ENCODE results near the gene TMCC2.

DNA sequence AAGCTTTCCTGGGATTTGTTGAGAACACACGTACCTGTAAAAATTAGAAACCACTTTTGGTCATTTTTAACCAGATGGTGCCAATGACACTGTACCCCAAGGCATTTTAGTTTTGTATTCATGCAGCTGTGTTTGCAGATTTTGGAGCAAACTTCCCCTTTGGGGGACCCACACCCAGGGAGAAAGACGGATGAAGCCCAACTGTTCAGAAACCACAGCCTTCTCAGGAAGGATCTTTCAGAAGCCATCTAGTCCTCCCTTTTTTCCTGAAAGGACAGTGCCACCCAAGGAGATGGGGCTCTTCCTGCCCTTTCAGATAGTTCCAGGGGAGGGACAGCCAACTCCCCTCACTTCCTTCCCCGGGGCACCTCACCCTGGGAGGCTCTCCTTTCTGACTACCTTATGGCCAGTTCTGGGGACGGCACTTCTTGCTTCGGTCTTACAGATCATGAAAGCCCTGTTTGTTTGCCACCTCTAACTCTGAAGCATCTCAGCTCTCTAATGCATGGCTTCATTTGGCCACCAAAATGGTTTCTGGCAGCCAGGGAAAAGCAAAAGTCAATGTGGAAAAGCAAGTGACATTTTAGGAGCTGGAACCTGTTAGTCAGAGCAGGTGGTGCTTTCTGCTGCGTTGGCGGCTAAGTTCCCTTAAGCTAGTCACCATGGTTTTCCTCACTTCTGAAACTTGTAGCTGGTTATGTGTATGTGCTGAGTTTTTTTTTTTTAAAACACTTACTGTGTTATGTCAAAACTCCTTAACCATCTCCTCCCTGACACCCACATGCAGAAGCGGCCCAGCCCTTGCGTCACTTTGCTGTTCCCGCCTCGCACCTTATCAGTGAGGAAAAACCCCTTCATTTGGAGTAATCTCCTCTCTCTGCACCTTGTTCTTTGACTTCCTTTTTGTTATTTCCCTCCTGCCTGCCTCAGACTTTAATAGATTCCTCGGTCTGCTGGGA, 10.1 kb downstream of the TMCC2 start:
- TF ChIP-seq, protein P1, sequence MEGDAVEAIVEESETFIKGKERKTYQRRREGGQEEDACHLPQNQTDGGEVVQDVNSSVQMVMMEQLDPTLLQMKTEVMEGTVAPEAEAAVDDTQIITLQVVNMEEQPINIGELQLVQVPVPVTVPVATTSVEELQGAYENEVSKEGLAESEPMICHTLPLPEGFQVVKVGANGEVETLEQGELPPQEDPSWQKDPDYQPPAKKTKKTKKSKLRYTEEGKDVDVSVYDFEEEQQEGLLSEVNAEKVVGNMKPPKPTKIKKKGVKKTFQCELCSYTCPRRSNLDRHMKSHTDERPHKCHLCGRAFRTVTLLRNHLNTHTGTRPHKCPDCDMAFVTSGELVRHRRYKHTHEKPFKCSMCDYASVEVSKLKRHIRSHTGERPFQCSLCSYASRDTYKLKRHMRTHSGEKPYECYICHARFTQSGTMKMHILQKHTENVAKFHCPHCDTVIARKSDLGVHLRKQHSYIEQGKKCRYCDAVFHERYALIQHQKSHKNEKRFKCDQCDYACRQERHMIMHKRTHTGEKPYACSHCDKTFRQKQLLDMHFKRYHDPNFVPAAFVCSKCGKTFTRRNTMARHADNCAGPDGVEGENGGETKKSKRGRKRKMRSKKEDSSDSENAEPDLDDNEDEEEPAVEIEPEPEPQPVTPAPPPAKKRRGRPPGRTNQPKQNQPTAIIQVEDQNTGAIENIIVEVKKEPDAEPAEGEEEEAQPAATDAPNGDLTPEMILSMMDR (IDR thresholded peaks at IDR 0.05 in 2 of 3, conservative IDR thresholded peaks at IDR 0.05 in 1 of 3; ENCODE audit: borderline replicate concordance in 1 of 3, insufficient read depth in 1 of 3, low read depth in 2 of 3, low read length in 2 of 3): no peak
- TF ChIP-seq POLR2AphosphoS5 (IDR thresholded peaks at IDR 0.05; ENCODE audit: low read depth, low read length) (no peak), SIN3A (IDR thresholded peaks at IDR 0.05; ENCODE audit: low read depth) (no peak), CEBPB (IDR thresholded peaks at IDR 0.05; ENCODE audit: low read depth) (no peak), EZH2 (IDR thresholded peaks at IDR 0.05) (no peak)
